ENCODE measurements around the gene ATP13A3.

GRCh38 chr3:194475138-194475932, 11.5 kb downstream of the ATP13A3 start:
- TF ChIP-seq FOXK2 (IDR thresholded peaks at IDR 0.05): no peak
- no peak for TF ChIP-seq REST (IDR thresholded peaks at IDR 0.05; ENCODE audit: low read depth, low read length)
- no peak for TF ChIP-seq RAD21 (IDR thresholded peaks at IDR 0.05; ENCODE audit: insufficient read depth, low read depth, low read length)
- TF ChIP-seq, protein P1, sequence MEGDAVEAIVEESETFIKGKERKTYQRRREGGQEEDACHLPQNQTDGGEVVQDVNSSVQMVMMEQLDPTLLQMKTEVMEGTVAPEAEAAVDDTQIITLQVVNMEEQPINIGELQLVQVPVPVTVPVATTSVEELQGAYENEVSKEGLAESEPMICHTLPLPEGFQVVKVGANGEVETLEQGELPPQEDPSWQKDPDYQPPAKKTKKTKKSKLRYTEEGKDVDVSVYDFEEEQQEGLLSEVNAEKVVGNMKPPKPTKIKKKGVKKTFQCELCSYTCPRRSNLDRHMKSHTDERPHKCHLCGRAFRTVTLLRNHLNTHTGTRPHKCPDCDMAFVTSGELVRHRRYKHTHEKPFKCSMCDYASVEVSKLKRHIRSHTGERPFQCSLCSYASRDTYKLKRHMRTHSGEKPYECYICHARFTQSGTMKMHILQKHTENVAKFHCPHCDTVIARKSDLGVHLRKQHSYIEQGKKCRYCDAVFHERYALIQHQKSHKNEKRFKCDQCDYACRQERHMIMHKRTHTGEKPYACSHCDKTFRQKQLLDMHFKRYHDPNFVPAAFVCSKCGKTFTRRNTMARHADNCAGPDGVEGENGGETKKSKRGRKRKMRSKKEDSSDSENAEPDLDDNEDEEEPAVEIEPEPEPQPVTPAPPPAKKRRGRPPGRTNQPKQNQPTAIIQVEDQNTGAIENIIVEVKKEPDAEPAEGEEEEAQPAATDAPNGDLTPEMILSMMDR (IDR thresholded peaks at IDR 0.05 in 2 of 3, conservative IDR thresholded peaks at IDR 0.05 in 1 of 3; ENCODE audit: control insufficient read depth in 2 of 3, extremely low read depth in 1 of 3, insufficient read depth in 1 of 3, low read depth in 3 of 3, low read length in 3 of 3): no peak
- TF ChIP-seq, protein P2, sequence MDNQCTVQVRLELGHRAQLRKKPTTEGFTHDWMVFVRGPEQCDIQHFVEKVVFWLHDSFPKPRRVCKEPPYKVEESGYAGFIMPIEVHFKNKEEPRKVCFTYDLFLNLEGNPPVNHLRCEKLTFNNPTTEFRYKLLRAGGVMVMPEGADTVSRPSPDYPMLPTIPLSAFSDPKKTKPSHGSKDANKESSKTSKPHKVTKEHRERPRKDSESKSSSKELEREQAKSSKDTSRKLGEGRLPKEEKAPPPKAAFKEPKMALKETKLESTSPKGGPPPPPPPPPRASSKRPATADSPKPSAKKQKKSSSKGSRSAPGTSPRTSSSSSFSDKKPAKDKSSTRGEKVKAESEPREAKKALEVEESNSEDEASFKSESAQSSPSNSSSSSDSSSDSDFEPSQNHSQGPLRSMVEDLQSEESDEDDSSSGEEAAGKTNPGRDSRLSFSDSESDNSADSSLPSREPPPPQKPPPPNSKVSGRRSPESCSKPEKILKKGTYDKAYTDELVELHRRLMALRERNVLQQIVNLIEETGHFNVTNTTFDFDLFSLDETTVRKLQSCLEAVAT (IDR thresholded peaks at IDR 0.05): no peak
- TF ChIP-seq NR2C2 (IDR thresholded peaks at IDR 0.05; ENCODE audit: borderline replicate concordance, control insufficient read depth, insufficient read length, low read depth): no peak
- TF ChIP-seq E2F4 (IDR thresholded peaks at IDR 0.05; ENCODE audit: low read depth, low read length): no peak
- no peak for TF ChIP-seq SP1 (IDR thresholded peaks at IDR 0.05; ENCODE audit: low read depth, low read length)
- no peak for TF ChIP-seq ZZZ3 (IDR thresholded peaks at IDR 0.05; ENCODE audit: control insufficient read depth, insufficient read length, low read depth)
- no peak for TF ChIP-seq NRF1 (conservative IDR thresholded peaks at IDR 0.05; ENCODE audit: low read depth, low read length)
- TF ChIP-seq ASH2L (IDR thresholded peaks at IDR 0.05; ENCODE audit: borderline replicate concordance, low read depth): no peak
